HCT116 (cell line): ENCODE results near the gene FRMD3.

Experiments
- CTCF ChIP-seq, 3 experiments: fragments of 200-600 bp in 1 of 3; sonication (generic) in 1 of 3; IDR thresholded peaks in 2 of 3; conservative IDR thresholded peaks in 1 of 3; 2 replicates each; pipeline ENCODE4 v1.5.1; 2012 to 2017; ENCODE audit warnings: low read depth in 2 of 3, low read length in 2 of 3, antibody characterized with exemption in 1 of 3, borderline replicate concordance in 1 of 3, control low read depth in 1 of 3, mild to moderate bottlenecking in 1 of 3, mixed read lengths in 1 of 3, mixed run types in 1 of 3, moderate library complexity in 1 of 3; ENCODE audit not compliant: insufficient read depth in 1 of 3
- EZH2 ChIP-seq: fragments of 200-600 bp; sonication (generic); IDR thresholded peaks from 2 replicates; pipeline ENCODE4 v1.6.1; 2017; ENCODE audit warnings: antibody characterized with exemption, mixed run types
- EZH2phosphoT487 ChIP-seq: fragments of 200-600 bp; IDR thresholded peaks from 2 replicates; pipeline ENCODE4 v1.6.1; 2018; ENCODE audit warnings: antibody characterized with exemption, borderline replicate concordance
- FOSL1 ChIP-seq: IDR thresholded peaks from 2 replicates; pipeline ENCODE4 v1.6.1; 2012; ENCODE audit warnings: low read depth
- JUND ChIP-seq: IDR thresholded peaks from 2 replicates; pipeline ENCODE4 v1.6.1; 2012
- POLR2A ChIP-seq: IDR thresholded peaks from 2 replicates; pipeline ENCODE4 v1.7.0; 2011; ENCODE audit warnings: borderline replicate concordance; ENCODE audit not compliant: insufficient read depth, insufficient read length; ENCODE audit errors: extremely low read depth
- POLR2AphosphoS5 ChIP-seq: IDR thresholded peaks from 2 replicates; pipeline ENCODE4 v1.6.1; 2011; ENCODE audit warnings: mild to moderate bottlenecking, low read depth, low read length, moderate library complexity
- RAD21 ChIP-seq: IDR thresholded peaks from 2 replicates; pipeline ENCODE4 v1.6.1; 2012; ENCODE audit warnings: low read depth, mild to moderate bottlenecking
- REST ChIP-seq: IDR thresholded peaks from 2 replicates; pipeline ENCODE4 v1.6.1; 2012; ENCODE audit warnings: low read depth
- YY1 ChIP-seq: IDR thresholded peaks from 2 replicates; pipeline ENCODE4 v1.6.1; 2011; ENCODE audit warnings: low read length, low read depth, moderate library complexity, mild to moderate bottlenecking; ENCODE audit not compliant: insufficient replicate concordance; ENCODE audit errors: extremely low read depth

- TF ChIP-seq CTCF (IDR thresholded peaks at IDR 0.05 in 2 of 3, conservative IDR thresholded peaks at IDR 0.05 in 1 of 3; ENCODE audit: borderline replicate concordance in 1 of 3, insufficient read depth in 1 of 3, low read depth in 2 of 3, low read length in 2 of 3) (no peak), EZH2phosphoT487 (no peak), POLR2AphosphoS5 (no peak), JUND (no peak), REST (no peak), RAD21 (no peak), EZH2 (no peak), FOSL1 (no peak), YY1 (no peak), POLR2A (no peak)
Measured at GRCh38 chr9:83489961-83490360, 48.2 kb downstream of the FRMD3 start.
